Activated T-cell treated with anti-CD3 and anti-CD28 coated beads for 48 hours (primary cell): ENCODE measurements around the gene PARP8.
"Not testable (repeated sequence)": the region's sequence is repeated elsewhere in the genome, so short reads cannot be mapped to it uniquely, and the experiment has no call there.

Source experiments
- DNase-seq: peaks from one replicate; pipeline ENCODE4 v3.0.0-alpha.2; 2020; ENCODE audit warnings: low read depth

Gene PARP8

GRCh38 chr5:50666261-50667022 is at the start of gene PARP8:
TSS of gene PARP8 (plus strand) at chr5:50666637. CDS start at chr5:50667096, 459 bp downstream.
- DNase-seq = peak; percentile 42

- no peak for DNase-seq
These were observed 42.8 kb upstream of the PARP8 start for GRCh38 chr5:50623666-50624065.

DNA sequence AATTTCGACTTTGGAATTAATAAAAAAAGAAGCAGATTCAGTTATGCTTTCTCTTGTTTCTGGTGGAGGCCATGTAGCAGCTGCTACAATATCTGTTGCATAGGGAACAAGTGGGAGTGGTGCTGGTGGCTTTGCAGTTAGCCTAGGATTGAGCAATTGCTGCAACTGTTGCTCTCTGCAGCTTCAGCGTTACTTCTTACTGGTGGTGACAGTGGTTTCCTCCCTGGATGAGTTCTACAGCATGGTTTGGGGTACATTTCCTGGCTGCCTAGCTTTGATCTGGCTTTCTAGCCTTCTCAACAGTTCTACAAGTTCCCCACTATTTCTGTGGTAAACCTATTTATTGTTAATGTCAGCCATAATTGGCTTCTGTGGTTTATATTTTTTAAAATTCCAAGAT is 31.6 kb upstream of the PARP8 start:
- not testable (repeated sequence) for DNase-seq

DNA sequence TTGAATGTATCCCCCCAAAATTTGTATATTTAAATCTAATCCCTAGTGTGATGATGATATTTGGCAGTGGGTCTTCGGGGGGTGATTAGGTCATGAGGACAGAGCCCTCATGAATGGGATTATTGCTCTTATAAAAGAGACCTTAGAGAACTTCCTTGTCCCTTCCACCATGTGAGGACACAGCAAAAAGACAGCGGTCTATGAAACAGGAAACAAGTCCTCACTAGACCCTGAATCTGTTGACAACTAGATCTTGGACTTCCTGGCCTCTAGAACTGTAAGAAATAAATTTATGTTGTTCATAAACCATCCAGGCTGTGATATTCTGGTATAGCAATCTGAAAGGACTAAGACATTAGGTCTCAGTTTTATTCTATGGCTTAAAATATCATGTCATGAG is 28.9 kb upstream of the PARP8 start:
- not testable (repeated sequence) for DNase-seq

DNA sequence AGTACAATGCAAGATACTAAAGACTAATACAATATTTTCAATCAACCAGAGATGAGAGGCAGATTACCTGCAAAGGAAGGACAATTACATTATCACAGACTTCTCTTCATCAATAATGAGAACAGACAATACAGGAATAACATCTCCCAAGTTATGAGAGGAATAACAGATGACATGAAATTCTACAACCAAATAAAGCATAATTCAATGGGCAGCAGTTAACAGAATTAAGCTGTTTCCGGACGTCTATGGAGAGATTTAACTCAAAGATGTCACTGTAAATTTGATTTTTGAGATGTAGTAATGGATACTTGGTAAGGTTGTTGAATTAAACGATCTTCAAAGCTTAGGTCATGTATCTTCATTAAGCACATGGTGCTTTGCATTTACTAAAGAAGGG is 19.8 kb upstream of the PARP8 start:
- DNase-seq = no peak

- DNase-seq = no peak
These were observed 18.7 kb upstream of the PARP8 start for GRCh38 chr5:50647726-50648125.

DNA sequence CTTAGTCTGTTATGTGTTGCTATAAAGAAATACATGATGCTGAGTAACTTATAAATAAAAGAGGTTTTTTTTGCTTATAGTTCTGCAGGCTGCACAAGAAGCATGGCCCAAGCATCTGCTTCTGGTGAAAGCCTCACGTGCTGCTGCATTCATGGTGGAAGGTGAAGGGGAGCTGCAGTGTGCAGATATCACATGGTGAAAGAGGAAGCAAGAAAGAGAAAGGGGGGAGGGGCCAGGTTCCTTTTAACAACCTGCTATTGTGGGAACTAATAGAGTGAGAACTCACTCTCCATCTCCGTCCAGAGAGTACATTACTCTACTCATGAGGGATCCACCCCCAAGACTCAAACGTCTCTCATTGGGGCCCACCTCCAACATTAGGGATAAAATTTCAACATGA is 12.5 kb upstream of the PARP8 start:
- DNase-seq = no peak

- DNase-seq = no peak
These were observed 11.2 kb upstream of the PARP8 start for GRCh38 chr5:50655067-50655809.

GRCh38 chr5:50655810-50656205 is 10.6 kb upstream of the PARP8 start:
- no peak for DNase-seq

DNA sequence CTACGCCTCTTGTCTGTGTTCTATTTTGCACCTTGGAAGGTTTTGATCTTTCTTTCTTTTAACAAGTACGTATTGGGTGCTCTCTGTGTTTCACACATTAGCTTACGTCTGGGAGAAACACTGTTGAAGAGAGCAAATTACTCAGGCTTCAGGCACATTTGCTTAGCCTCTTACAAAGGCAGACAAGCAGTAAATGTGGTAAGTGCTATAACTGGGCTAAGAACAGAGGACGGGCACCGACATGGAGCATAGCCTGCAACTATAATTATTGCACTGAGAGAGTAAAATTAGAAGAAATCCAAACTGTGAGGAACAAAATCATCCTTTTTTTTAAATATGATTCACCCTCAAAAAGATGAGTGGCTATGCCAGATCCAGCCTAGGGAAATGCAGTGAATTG is 9.4 kb upstream of the PARP8 start:
- no peak for DNase-seq

GRCh38 chr5:50658246-50658645 is 8.2 kb upstream of the PARP8 start:
- DNase-seq = no peak

DNA sequence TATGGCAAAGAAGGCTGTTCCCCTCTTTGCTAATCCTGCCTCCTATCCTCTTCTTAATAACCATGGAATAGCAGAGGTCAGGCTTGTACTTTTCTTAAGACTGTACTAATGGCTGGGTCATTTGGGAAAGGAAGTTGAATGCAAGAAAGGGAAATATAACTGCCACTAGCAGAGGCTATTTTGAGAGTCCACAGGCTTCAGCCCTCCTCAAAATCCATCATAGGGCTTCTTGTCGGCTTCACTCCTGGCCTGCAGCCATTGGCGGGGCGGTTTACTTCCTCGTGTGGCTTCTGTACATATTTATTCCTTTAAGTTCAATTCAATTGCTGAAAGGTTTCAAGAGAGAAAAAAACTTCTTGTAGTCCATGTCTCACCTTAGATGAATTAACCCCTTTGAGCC is 2.8 kb upstream of the PARP8 start:
- no peak for DNase-seq

DNA sequence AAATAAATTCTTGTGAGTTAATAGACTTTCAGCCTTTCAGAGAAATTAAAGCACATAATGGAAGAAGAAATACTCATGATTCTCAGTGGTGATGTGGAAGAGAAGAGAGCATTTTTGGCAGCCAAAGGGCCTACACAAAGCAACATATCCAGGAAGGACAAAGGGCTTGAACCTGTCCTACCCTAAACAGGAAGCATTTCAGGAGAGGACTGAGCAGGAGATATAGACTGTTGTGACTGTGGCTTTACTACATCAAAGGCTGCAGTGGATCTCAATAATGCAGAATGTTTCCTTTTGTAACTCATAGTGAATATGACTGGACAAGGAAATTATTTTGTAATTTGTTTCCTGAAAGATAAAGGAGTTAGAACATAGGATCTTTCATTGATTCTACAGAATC is 1.3 kb upstream of the PARP8 start:
- DNase-seq = no peak

DNA sequence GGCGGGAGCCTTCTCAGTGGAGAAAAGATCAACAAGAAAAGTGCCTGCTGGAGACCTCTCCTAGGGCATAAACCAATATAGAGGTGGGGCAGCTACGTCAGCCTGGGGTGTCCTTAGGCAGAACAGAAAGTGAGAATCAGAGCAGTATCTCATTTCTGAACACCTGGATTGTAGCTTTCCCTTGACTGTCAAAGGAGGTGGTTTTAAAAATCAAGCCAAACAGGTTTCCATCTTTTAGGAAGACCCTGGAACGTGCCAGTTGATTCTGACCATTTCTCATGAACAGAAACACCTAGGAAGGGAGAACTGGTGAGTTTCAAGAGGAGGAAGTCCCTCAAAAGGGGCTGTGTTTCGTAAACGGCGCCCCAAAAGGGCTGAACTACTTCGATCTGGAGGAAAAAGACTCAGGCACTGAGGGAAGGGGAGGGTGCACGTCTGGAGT is 655 bp upstream of the PARP8 start:
- DNase-seq = not testable (repeated sequence)

DNA sequence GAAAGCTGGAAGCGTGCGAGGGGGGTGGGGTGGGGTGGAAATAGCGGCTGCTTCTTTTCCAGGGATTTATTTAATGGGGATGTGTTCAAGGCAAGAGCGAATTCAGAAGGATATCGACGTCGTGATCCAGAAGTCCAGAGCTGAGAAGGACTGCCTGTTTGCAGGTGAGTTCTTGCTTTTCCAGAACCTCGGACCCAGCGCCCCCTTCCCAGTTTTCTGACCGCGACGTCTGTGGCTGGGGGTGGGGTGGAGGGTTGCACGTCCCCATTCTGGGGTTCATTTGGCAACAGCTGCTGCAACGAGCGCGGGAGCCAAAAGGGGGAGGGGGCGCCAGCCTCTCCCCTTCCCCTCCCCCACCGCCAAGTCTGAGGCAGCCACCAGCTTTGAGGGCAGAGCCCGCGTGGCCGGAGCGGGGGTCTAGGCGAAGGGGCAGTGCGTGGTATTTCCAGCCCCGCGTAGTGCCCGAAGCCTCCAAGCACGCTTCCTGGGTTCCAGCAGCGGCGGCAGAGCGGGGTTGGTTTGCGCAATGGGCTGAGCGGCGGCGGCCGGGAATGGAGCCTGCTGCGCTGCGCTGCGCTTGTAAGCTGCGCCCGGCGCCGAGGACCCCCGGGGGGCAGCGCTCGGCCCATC is 701 bp downstream of the PARP8 start:
- DNase-seq = peak; percentile 54

DNA sequence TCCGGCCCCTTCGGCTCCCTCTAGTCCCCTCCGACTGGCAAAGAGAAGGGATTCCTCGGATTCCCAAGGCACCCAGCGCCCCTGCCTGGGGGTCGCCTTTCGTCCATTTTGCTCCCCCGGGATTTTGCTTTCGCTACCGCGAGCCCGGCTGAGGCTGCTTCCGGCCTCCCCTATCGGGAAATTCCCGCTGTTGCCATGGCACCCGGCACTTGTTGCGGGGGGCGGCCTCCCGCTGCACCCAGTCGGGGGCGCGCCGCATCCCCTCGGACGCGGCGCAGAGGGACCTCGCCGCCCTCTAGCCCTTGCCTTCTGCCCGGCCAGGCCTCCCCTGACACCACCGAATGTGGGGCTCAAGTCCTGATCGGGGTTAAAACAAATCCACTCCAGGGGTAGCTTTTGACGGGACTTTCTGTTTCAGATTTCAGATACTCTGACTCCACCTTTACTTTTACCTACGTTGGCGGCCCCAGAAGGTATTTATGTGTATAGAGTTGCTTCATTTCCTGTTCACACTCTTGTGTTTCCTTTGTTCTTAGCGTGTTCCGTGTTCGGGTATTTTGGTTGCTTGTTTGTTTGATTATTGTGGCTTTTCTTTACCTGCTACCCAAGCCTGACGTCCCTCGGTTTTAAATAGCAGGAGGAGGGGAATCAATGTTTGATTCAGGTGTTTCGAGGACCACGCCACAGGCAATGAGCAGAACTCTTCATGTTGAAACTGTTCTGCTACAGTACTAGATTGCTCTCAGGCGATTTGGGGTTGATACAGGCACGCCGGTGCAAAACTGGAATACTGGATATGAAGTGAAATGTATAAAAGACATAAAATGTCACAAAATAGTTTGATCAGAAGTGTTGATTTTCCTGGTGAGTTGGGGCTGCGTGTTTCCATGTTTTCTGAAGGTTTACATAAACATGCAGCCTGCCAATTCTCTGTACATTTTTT is 1.5 kb downstream of the PARP8 start:
- peak; percentile 79 for DNase-seq

DNA sequence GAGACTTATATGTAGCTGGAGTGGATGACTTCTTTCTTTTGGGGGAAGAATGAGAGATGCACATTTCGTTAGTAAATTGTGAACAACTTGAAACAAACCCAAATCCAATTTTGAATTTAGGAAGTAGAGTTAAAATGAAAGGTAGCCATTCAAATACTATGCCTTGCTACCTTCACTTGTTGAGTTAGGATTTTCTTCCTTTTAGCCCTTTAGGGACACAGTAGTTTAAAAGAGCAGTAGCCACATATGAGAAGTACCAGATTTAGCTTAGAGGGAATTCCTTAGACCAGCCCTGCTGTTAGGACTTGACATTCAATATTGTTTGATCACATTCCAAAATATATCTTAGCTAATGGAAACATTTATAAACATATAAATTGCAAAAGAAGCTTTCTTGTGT is 2.2 kb downstream of the PARP8 start:
- not testable (repeated sequence) for DNase-seq

DNA sequence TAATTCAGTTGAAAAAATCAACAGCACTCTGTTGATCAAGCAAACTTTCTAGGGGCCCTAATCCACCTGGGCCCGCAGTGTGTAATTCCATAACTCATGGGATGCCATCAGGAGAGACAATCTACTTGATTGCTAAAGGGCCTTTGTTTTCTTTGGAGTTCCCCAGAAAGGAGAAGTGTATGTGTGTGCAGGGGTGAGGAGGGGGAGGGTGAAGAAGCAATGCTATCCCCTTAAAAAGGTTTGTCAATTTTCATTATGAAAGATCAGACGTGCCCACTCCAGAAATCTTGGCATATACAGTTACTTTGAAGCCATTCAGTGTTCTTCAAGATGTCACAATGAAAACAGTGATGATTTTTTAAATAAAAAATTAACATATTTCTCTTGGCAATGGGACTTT is 6.2 kb downstream of the PARP8 start:
- DNase-seq = no peak

DNA sequence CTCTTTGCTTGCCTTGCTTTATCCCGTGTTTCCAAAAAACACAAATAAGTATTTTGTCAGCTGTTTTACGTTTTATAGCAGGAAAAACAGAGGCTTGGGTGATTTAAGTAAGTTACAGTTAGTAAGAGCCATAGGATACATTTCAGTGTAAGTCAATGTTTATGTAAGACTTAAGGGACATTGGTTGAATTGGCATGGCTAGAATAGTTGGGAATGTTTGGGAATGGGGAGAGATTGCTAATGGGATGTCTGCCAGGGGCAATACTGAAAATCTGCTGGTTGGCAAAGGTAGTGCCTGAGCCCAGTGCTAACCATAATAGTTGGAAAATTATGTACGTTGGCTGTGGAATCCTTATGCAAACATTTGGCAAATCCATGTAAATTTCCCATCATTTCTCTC is 7.0 kb downstream of the PARP8 start:
- not testable (repeated sequence) for DNase-seq

- no peak for DNase-seq
These were observed 8.9 kb downstream of the PARP8 start for GRCh38 chr5:50675385-50675784.

- DNase-seq = not testable (repeated sequence)
These were observed 13.1 kb downstream of the PARP8 start for GRCh38 chr5:50679554-50679953.

GRCh38 chr5:50684721-50685120 is 18.3 kb downstream of the PARP8 start:
- DNase-seq = no peak
